Measurements from ENCODE around the gene RPS19. TPM values are rescaled to one million over a fixed set of nuclear protein-coding genes. Genes with fewer than 3 reads are reported as not detected.

The RPS19 gene
- total RNA-seq, 4 donors from 2014 or later, result 180 to 636 (median 401) TPM

DNA sequence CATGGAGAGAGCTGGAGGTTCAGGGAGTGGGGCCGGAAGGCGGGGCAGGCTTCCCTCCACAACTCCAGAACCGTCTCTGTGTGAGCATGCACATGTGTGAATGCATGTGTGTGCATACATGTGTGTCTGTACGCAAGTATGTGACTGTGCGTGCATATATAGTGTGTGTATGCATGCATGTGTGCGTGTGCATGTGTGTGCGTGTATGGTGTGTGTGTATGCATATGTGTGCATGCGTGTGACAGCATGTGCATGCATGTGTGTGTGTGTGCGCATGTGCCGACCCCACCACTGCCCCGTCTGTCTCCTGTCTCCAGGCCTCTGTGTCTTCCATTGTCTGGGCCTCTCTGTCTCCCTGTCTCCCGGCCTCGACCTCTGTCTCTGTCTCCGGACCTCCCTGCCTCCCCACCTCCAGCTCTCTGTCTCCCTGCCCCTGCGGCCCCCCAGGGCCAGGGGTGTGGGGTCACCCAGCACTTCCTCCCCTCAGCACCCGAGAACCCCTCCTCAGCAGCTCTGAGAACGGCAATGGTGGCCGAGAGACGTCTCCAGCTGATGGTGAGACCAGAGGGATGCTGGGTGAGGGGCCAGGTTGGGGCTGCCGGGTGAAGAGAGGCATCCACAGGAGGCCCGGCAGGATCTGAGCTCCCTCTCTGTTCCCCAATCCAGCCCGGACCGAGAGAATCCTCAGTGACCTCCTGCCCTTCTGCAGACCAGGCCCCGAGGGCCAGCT is 45.4 kb downstream of the RPS19 start:
- H3K27me3 ChIP-seq, result no peaks in the 10 kb centered on the region
- intact Hi-C loops (cut with DNase I; ENCODE audit: low total_unique reads), result no loop called here
- in situ Hi-C loops (cut with MboI; ENCODE audit: low sequenced_read_pairs in 4 of 4), result no loop called here

GRCh38 chr19:41906271-41906670 is 46.2 kb downstream of the RPS19 start:
- TF ChIP-seq POLR2A (IDR thresholded peaks at IDR 0.05) (no peak), CTCF (IDR thresholded peaks at IDR 0.05 in 4 of 5, conservative IDR thresholded peaks at IDR 0.05 in 1 of 5) (no peak)
- intact Hi-C loops (cut with DNase I; ENCODE audit: low total_unique reads) (no loop called here), in situ Hi-C loops (cut with MboI; ENCODE audit: low sequenced_read_pairs in 4 of 4) (no loop called here)
- DNase-seq (no peak), ATAC-seq (no peak)
- Histone ChIP-seq H3K27me3 (peaks cover 3 to 8% (median 7%) of the 10 kb centered on the region in 3 donors), H3K36me3 (peaks cover 0 to 51% of the 10 kb centered on the region in 2 donors), H3K4me3 (no peak overlapping the region), H3K27ac (no peak overlapping the region), H3K4me1 (no peaks in the 10 kb centered on the region), H3K9me3 (no peaks in the 10 kb centered on the region)

More for the DNA sequence above, 45.4 kb downstream of the RPS19 start:
- Histone ChIP-seq H3K27ac (no peak overlapping the region), H3K4me3 (no peak overlapping the region), H3K36me3 (peaks cover 0 to 59% of the 10 kb centered on the region in 2 donors), H3K9me3 (no peaks in the 10 kb centered on the region), H3K4me1 (no peaks in the 10 kb centered on the region)
- TF ChIP-seq CTCF (IDR thresholded peaks at IDR 0.05 in 4 of 5, conservative IDR thresholded peaks at IDR 0.05 in 1 of 5) (no peak), POLR2A (IDR thresholded peaks at IDR 0.05) (no peak)
- no peak for ATAC-seq
- no peak for DNase-seq

GRCh38 chr19:41906916-41907680 is 47.0 kb downstream of the RPS19 start:
- no peak for DNase-seq
- no peak overlapping the region for H3K4me3 ChIP-seq
- intact Hi-C loops (cut with DNase I; ENCODE audit: low total_unique reads) (no loop called here), in situ Hi-C loops (cut with MboI; ENCODE audit: low sequenced_read_pairs in 4 of 4) (no loop called here)
- TF ChIP-seq POLR2A (IDR thresholded peaks at IDR 0.05), result no peak
- TF ChIP-seq CTCF (IDR thresholded peaks at IDR 0.05 in 4 of 5, conservative IDR thresholded peaks at IDR 0.05 in 1 of 5), result no peak
- H3K27me3 ChIP-seq, result peaks cover 11 to 16% (median 13%) of the 10 kb centered on the region in 3 donors
- no peak overlapping the region for H3K27ac ChIP-seq
- no peaks in the 10 kb centered on the region for H3K9me3 ChIP-seq
- H3K36me3 ChIP-seq, result peaks cover 0 to 42% of the 10 kb centered on the region in 2 donors
- no peaks in the 10 kb centered on the region for H3K4me1 ChIP-seq
- no peak for ATAC-seq

GRCh38 chr19:41907994-41908615 is 48.0 kb downstream of the RPS19 start:
- peaks cover 0 to 32% of the 10 kb centered on the region in 2 donors for H3K36me3 ChIP-seq
- intact Hi-C loops (cut with DNase I; ENCODE audit: low total_unique reads) (no loop called here), in situ Hi-C loops (cut with MboI; ENCODE audit: low sequenced_read_pairs in 4 of 4) (no loop called here)

More at GRCh38 chr19:41907994-41908615, 48.0 kb downstream of the RPS19 start:
- H3K4me3 ChIP-seq, result no peak overlapping the region
- DNase-seq (no peak), ATAC-seq (no peak)
- TF ChIP-seq CTCF (IDR thresholded peaks at IDR 0.05 in 4 of 5, conservative IDR thresholded peaks at IDR 0.05 in 1 of 5) (no peak), POLR2A (IDR thresholded peaks at IDR 0.05) (no peak)
- H3K4me1 ChIP-seq, result no peaks in the 10 kb centered on the region
- H3K9me3 ChIP-seq, result no peaks in the 10 kb centered on the region
- H3K27ac ChIP-seq, result no peak overlapping the region
- peaks cover 16 to 26% (median 22%) of the 10 kb centered on the region in 3 donors for H3K27me3 ChIP-seq

All from gastrocnemius medialis (tissue), 4 donors.